ENCODE measurements around the gene GYG2. TPM values are rescaled to one million over a fixed set of nuclear protein-coding genes. Genes with fewer than 3 reads are reported as not detected.
"Not testable (repeated sequence)": the region's sequence is repeated elsewhere in the genome, so short reads cannot be mapped to it uniquely, and the experiment has no call there.

Gene GYG2
- total RNA-seq, 1 donor from 2014 or later, result 7.8 TPM

- Histone ChIP-seq H3K27ac (ENCODE audit: low read depth, low read length) (no peak overlapping the region), H3K4me3 (ENCODE audit: low read length in 3 of 3) (no peak overlapping the region), H3K9ac (ENCODE audit: low read depth in 1 of 3, low read length in 3 of 3) (no peak overlapping the region), H3K4me1 (ENCODE audit: control insufficient read depth in 3 of 3, insufficient read depth in 3 of 3, low read length in 3 of 3) (no peaks in the 10 kb centered on the region), H3K36me3 (ENCODE audit: control insufficient read depth in 3 of 3, insufficient read depth in 3 of 3, low read length in 3 of 3) (peaks cover 0 to 2% (median 0%) of the 10 kb centered on the region in 3 donors), H3K9me3 (ENCODE audit: control insufficient read depth in 3 of 3, low read length in 3 of 3) (no peaks in the 10 kb centered on the region), H3K27me3 (ENCODE audit: control insufficient read depth in 3 of 3, insufficient read depth in 3 of 3, low read length in 3 of 3) (no peaks in the 10 kb centered on the region)
These were observed 89.0 kb downstream of the GYG2 start for GRCh38 chrX:2917767-2918166.

GRCh38 chrX:2921193-2921592 lies 92.5 kb downstream of the GYG2 start:
- H3K9me3 ChIP-seq (ENCODE audit: control insufficient read depth in 3 of 3, low read length in 3 of 3), result no peaks in the 10 kb centered on the region
- no peak overlapping the region for H3K4me3 ChIP-seq (ENCODE audit: low read length in 3 of 3)
- no peak overlapping the region for H3K9ac ChIP-seq (ENCODE audit: low read depth in 1 of 3, low read length in 3 of 3)
- peaks cover 0 to 2% (median 0%) of the 10 kb centered on the region in 3 donors for H3K36me3 ChIP-seq (ENCODE audit: control insufficient read depth in 3 of 3, insufficient read depth in 3 of 3, low read length in 3 of 3)
- H3K27me3 ChIP-seq (ENCODE audit: control insufficient read depth in 3 of 3, insufficient read depth in 3 of 3, low read length in 3 of 3), result no peaks in the 10 kb centered on the region
- H3K27ac ChIP-seq (ENCODE audit: low read depth, low read length), result no peak overlapping the region
- H3K4me1 ChIP-seq (ENCODE audit: control insufficient read depth in 3 of 3, insufficient read depth in 3 of 3, low read length in 3 of 3), result no peaks in the 10 kb centered on the region

GRCh38 chrX:2921750-2922149 lies 93.0 kb downstream of the GYG2 start:
- H3K9me3 ChIP-seq (ENCODE audit: control insufficient read depth in 3 of 3, low read length in 3 of 3), result no peaks in the 10 kb centered on the region
- H3K27ac ChIP-seq (ENCODE audit: low read depth, low read length), result no peak overlapping the region
- H3K36me3 ChIP-seq (ENCODE audit: control insufficient read depth in 3 of 3, insufficient read depth in 3 of 3, low read length in 3 of 3), result peaks cover 0 to 2% (median 0%) of the 10 kb centered on the region in 3 donors
- H3K4me3 ChIP-seq (ENCODE audit: low read length in 3 of 3), result no peak overlapping the region
- no peak overlapping the region for H3K9ac ChIP-seq (ENCODE audit: low read depth in 1 of 3, low read length in 3 of 3)
- no peaks in the 10 kb centered on the region for H3K4me1 ChIP-seq (ENCODE audit: control insufficient read depth in 3 of 3, insufficient read depth in 3 of 3, low read length in 3 of 3)
- H3K27me3 ChIP-seq (ENCODE audit: control insufficient read depth in 3 of 3, insufficient read depth in 3 of 3, low read length in 3 of 3), result no peaks in the 10 kb centered on the region

GRCh38 chrX:2924151-2924550 lies 95.4 kb downstream of the GYG2 start:
- no peaks in the 10 kb centered on the region for H3K27me3 ChIP-seq (ENCODE audit: control insufficient read depth in 3 of 3, insufficient read depth in 3 of 3, low read length in 3 of 3)
- no peak overlapping the region for H3K27ac ChIP-seq (ENCODE audit: low read depth, low read length)
- no peaks in the 10 kb centered on the region for H3K9me3 ChIP-seq (ENCODE audit: control insufficient read depth in 3 of 3, low read length in 3 of 3)
- no peak overlapping the region for H3K9ac ChIP-seq (ENCODE audit: low read depth in 1 of 3, low read length in 3 of 3)
- no peak overlapping the region for H3K4me3 ChIP-seq (ENCODE audit: low read length in 3 of 3)
- H3K36me3 ChIP-seq (ENCODE audit: control insufficient read depth in 3 of 3, insufficient read depth in 3 of 3, low read length in 3 of 3), result peaks cover 0 to 2% (median 0%) of the 10 kb centered on the region in 3 donors
- no peaks in the 10 kb centered on the region for H3K4me1 ChIP-seq (ENCODE audit: control insufficient read depth in 3 of 3, insufficient read depth in 3 of 3, low read length in 3 of 3)

GRCh38 chrX:2926255-2926654 lies 97.5 kb downstream of the GYG2 start:
- H3K4me1 ChIP-seq (ENCODE audit: control insufficient read depth in 3 of 3, insufficient read depth in 3 of 3, low read length in 3 of 3); H3K9ac ChIP-seq (ENCODE audit: low read depth in 1 of 3, low read length in 3 of 3); H3K36me3 ChIP-seq (ENCODE audit: control insufficient read depth in 3 of 3, insufficient read depth in 3 of 3, low read length in 3 of 3): not testable (repeated sequence)

DNA sequence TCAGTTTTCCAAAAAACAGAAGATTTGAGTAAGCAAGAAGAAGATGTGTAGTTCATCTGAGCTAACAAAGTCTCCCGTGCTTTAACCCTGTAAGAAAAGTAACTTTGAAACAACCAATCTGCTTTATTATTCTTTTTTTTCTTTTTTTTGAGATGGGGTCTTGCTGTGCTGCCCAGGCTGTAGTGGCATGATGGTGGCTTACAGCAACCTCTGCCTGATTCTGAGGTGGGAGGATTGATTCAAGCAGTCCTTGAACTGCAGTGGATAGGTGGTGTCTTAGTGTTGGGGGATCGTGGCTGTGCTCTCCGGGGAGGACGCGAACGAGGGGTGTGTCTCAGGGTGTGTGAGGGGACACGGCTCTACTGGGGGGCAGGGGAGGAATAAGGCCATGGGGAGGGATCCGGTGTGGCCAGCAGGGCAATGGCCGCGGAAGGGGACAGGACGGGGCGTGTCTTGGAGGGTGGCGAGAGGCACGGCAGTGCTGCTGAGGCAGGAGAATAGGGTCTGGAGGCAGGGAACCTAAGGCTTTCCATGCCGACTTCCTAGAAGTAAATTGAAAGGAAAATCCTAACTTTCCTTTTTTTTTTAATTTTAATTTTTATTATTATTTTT lies 98.0 kb downstream of the GYG2 start:
- no peak overlapping the region for H3K4me3 ChIP-seq (ENCODE audit: low read length in 3 of 3)
- no peak overlapping the region for H3K27ac ChIP-seq (ENCODE audit: low read depth, low read length)
- no peak overlapping the region for H3K9ac ChIP-seq (ENCODE audit: low read depth in 1 of 3, low read length in 3 of 3)
- H3K27me3 ChIP-seq (ENCODE audit: control insufficient read depth in 3 of 3, insufficient read depth in 3 of 3, low read length in 3 of 3), result no peaks in the 10 kb centered on the region
- H3K36me3 ChIP-seq (ENCODE audit: control insufficient read depth in 3 of 3, insufficient read depth in 3 of 3, low read length in 3 of 3), result no peaks in the 10 kb centered on the region
- no peaks in the 10 kb centered on the region for H3K4me1 ChIP-seq (ENCODE audit: control insufficient read depth in 3 of 3, insufficient read depth in 3 of 3, low read length in 3 of 3)
- H3K9me3 ChIP-seq (ENCODE audit: control insufficient read depth in 3 of 3, low read length in 3 of 3), result no peaks in the 10 kb centered on the region

More at GRCh38 chrX:2926255-2926654, 97.5 kb downstream of the GYG2 start:
- H3K9me3 ChIP-seq (ENCODE audit: control insufficient read depth in 3 of 3, low read length in 3 of 3); H3K27me3 ChIP-seq (ENCODE audit: control insufficient read depth in 3 of 3, insufficient read depth in 3 of 3, low read length in 3 of 3); H3K4me3 ChIP-seq (ENCODE audit: low read length in 3 of 3); H3K27ac ChIP-seq (ENCODE audit: low read depth, low read length): not testable (repeated sequence)

GRCh38 chrX:2928191-2928582 lies 99.5 kb downstream of the GYG2 start:
- Histone ChIP-seq H3K9ac (ENCODE audit: low read depth in 1 of 3, low read length in 3 of 3) (no peak overlapping the region), H3K27me3 (ENCODE audit: control insufficient read depth in 3 of 3, insufficient read depth in 3 of 3, low read length in 3 of 3) (no peaks in the 10 kb centered on the region), H3K27ac (ENCODE audit: low read depth, low read length) (peak overlapping the region; percentile 86), H3K36me3 (ENCODE audit: control insufficient read depth in 3 of 3, insufficient read depth in 3 of 3, low read length in 3 of 3) (no peaks in the 10 kb centered on the region), H3K4me1 (ENCODE audit: control insufficient read depth in 3 of 3, insufficient read depth in 3 of 3, low read length in 3 of 3) (no peaks in the 10 kb centered on the region), H3K9me3 (ENCODE audit: control insufficient read depth in 3 of 3, low read length in 3 of 3) (no peaks in the 10 kb centered on the region), H3K4me3 (ENCODE audit: low read length in 3 of 3) (peak overlapping the region in 1 of 3 donors; percentile 27)

GRCh38 chrX:2928583-2929434 lies 100.1 kb downstream of the GYG2 start, which contains the start of gene ARSD:
Gene ARSD (minus strand): TSS chrX:2929339. CDS start chrX:2929275, 64 bp downstream.
- Histone ChIP-seq H3K9me3 (ENCODE audit: control insufficient read depth in 3 of 3, low read length in 3 of 3) (no peaks in the 10 kb centered on the region), H3K9ac (ENCODE audit: low read depth in 1 of 3, low read length in 3 of 3) (peak within 1 kb of the TSS; percentile 51 to 73 (median 64)), H3K4me3 (ENCODE audit: low read length in 3 of 3) (peak within 1 kb of the TSS; percentile 51 to 68 (median 56)), H3K36me3 (ENCODE audit: control insufficient read depth in 3 of 3, insufficient read depth in 3 of 3, low read length in 3 of 3) (no peaks in the 10 kb centered on the region), H3K27ac (ENCODE audit: low read depth, low read length) (peak within 1 kb of the TSS; percentile 86), H3K27me3 (ENCODE audit: control insufficient read depth in 3 of 3, insufficient read depth in 3 of 3, low read length in 3 of 3) (no peaks in the 10 kb centered on the region), H3K4me1 (ENCODE audit: control insufficient read depth in 3 of 3, insufficient read depth in 3 of 3, low read length in 3 of 3) (no peaks in the 10 kb centered on the region)

GRCh38 chrX:2931155-2931554 lies 102.4 kb downstream of the GYG2 start:
- Histone ChIP-seq H3K36me3 (ENCODE audit: control insufficient read depth in 3 of 3, insufficient read depth in 3 of 3, low read length in 3 of 3) (no peaks in the 10 kb centered on the region), H3K9ac (ENCODE audit: low read depth in 1 of 3, low read length in 3 of 3) (no peak overlapping the region), H3K27ac (ENCODE audit: low read depth, low read length) (no peak overlapping the region), H3K27me3 (ENCODE audit: control insufficient read depth in 3 of 3, insufficient read depth in 3 of 3, low read length in 3 of 3) (no peaks in the 10 kb centered on the region), H3K4me1 (ENCODE audit: control insufficient read depth in 3 of 3, insufficient read depth in 3 of 3, low read length in 3 of 3) (no peaks in the 10 kb centered on the region), H3K4me3 (ENCODE audit: low read length in 3 of 3) (no peak overlapping the region), H3K9me3 (ENCODE audit: control insufficient read depth in 3 of 3, low read length in 3 of 3) (no peaks in the 10 kb centered on the region)

DNA sequence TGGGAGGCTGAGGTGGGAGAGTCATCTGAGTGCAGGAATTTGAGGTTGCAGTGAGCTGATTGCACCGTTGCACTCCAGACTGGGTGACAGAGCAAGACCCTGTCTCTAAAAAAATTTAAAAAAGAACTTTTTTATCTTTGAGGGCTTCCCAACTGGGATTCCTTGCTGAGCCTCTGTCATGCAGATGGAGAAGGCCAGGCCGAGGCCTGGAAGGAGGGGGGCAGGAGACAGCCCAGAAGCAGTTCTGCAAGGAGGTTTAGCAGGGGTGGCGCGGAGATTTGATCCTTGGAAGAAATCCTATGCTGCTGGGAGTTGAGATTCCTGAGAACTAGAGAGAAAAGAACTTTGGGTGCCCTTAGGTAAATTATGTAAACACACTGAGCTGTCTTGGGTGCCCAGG lies 102.9 kb downstream of the GYG2 start:
- Histone ChIP-seq H3K4me3 (ENCODE audit: low read length in 3 of 3) (no peak overlapping the region), H3K9ac (ENCODE audit: low read depth in 1 of 3, low read length in 3 of 3) (no peak overlapping the region), H3K36me3 (ENCODE audit: control insufficient read depth in 3 of 3, insufficient read depth in 3 of 3, low read length in 3 of 3) (no peaks in the 10 kb centered on the region), H3K27ac (ENCODE audit: low read depth, low read length) (no peak overlapping the region), H3K27me3 (ENCODE audit: control insufficient read depth in 3 of 3, insufficient read depth in 3 of 3, low read length in 3 of 3) (no peaks in the 10 kb centered on the region), H3K4me1 (ENCODE audit: control insufficient read depth in 3 of 3, insufficient read depth in 3 of 3, low read length in 3 of 3) (no peaks in the 10 kb centered on the region), H3K9me3 (ENCODE audit: control insufficient read depth in 3 of 3, low read length in 3 of 3) (no peaks in the 10 kb centered on the region)

Data from skeletal muscle tissue (tissue), 4 donors.